Measurements from ENCODE around the gene DIAPH3.

- TF ChIP-seq, protein P1, sequence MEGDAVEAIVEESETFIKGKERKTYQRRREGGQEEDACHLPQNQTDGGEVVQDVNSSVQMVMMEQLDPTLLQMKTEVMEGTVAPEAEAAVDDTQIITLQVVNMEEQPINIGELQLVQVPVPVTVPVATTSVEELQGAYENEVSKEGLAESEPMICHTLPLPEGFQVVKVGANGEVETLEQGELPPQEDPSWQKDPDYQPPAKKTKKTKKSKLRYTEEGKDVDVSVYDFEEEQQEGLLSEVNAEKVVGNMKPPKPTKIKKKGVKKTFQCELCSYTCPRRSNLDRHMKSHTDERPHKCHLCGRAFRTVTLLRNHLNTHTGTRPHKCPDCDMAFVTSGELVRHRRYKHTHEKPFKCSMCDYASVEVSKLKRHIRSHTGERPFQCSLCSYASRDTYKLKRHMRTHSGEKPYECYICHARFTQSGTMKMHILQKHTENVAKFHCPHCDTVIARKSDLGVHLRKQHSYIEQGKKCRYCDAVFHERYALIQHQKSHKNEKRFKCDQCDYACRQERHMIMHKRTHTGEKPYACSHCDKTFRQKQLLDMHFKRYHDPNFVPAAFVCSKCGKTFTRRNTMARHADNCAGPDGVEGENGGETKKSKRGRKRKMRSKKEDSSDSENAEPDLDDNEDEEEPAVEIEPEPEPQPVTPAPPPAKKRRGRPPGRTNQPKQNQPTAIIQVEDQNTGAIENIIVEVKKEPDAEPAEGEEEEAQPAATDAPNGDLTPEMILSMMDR (IDR thresholded peaks at IDR 0.05), result no peak
- no peak for TF ChIP-seq POLR2A (IDR thresholded peaks at IDR 0.05)
These were observed 284.4 kb downstream of the DIAPH3 start for GRCh38 chr13:59879281-59879680.

Data from lower leg skin (tissue), 3 donors.